SH-SY5Y (cell line): ENCODE data around the gene MACROD2.

ENCODE experiments used
- GATA2 ChIP-seq: IDR thresholded peaks from 2 replicates; pipeline ENCODE4 v1.6.1; 2011; ENCODE audit warnings: mild to moderate bottlenecking, low read depth, low read length
- GATA3 ChIP-seq: IDR thresholded peaks from 2 replicates; pipeline ENCODE4 v1.6.1; 2011; ENCODE audit warnings: low read depth, mild to moderate bottlenecking, low read length, moderate library complexity

GRCh38 chr20:14897608-14898007 lies 902.3 kb downstream of the MACROD2 start:
- TF ChIP-seq GATA2 (no peak), GATA3 (no peak)
